Cardiac septum (tissue), 1 donor: Measurements from ENCODE around the gene CRYBA1. TPM values are rescaled to one million over a fixed set of nuclear protein-coding genes. Genes with fewer than 3 reads are reported as not detected.
"Not testable (repeated sequence)": the region's sequence is repeated elsewhere in the genome, so short reads cannot be mapped to it uniquely, and the experiment has no call there.

Experiments
- DNase-seq: peaks from one replicate; pipeline ENCODE4 v3.0.0-alpha.2; 2020; ENCODE audit warnings: low spot score
- intact Hi-C: fragments of 100-400 bp; cut with DNase I; formaldehyde crosslinking; loops from one replicate; pipeline ENCODE4 v1.14.0; 2022
- long read RNA-seq: library from polyadenylated mRNA; unstranded; transcript quantifications from one replicate; pipeline ENCODE4 v2.0.0, GENCODE V29; 2021
- total RNA-seq: library from RNA; stranded (reverse); fragmentation: NEBNext Ultra II Directional; extraction: Animal tissue kit (Norgen Biotek cat#: 25700); gene quantifications from one replicate; pipeline ENCODE4 v1.2.1, GENCODE V29; 2021
- donor health status: DM: no; HTN: no; CAD: no.

CRYBA1 gene, protein sequence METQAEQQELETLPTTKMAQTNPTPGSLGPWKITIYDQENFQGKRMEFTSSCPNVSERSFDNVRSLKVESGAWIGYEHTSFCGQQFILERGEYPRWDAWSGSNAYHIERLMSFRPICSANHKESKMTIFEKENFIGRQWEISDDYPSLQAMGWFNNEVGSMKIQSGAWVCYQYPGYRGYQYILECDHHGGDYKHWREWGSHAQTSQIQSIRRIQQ
- total RNA-seq: not detected
- long read RNA-seq: 0 reads

DNA sequence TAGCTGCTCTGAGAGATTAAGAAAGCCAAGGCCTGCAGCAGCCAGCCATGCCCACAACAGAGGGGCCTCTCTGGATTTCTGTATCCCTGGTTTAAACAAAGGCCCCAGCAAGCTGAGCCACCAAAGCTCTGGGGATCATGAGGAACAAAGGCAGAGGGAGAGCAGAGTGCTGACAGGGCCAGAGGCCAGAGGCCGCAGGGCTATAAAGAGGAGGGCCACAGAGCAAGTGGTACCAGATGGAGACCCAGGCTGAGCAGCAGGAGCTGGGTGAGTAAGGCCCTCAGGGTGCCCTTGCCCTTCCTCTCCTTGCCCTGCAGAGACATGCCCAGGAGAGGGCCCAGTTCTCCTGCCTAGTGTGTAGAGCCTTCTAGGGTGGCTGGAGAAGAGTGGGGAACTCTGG, at the start of gene CRYBA1:
TSS of gene CRYBA1 (plus strand) at position 232 of the 400 bp plus-strand sequence. CDS start at position 237, 5 bp downstream.
- no peak for DNase-seq
- intact Hi-C loops: no loop called here

GRCh38 chr17:29197516-29198272, 49.0 kb upstream of the CRYBA1 start:
- intact Hi-C loops: no loop called here

DNA sequence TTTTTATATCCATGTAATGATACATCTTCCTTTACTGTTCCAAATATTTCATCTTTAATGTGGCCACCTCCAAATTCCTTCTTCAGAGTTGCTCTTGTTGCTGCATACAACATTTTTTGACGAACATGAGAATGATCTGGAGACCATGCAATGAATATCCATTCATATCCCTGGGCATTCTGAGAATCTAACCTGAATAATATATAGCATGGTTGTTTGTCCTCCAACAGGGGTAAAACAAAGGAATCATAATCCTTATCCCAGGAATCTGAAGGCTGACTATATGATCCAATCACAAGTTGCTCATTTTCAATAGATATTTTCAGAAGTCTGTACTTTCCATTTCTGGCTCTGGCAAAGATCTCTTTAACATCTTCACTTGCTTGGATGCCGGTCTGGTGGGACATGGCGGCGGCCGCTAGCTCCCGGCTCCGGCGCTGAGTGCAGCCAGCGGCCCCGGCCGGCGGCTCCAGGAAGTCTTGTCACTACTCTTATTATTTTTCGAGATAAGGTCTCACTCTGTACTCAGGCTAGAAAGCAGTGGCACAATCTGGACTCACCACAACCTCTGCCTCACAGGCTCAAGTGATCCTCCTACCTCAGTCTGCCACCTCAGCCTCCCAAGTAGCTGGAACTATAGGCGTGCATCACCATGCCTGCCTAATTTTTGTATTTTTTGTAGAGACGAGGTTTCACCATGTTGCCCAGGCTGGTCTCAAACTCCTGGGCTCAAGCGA, 42.4 kb upstream of the CRYBA1 start:
- DNase-seq, intact Hi-C loops: not testable (repeated sequence)

More at GRCh38 chr17:29197516-29198272, 49.0 kb upstream of the CRYBA1 start:
- DNase-seq: no peak

DNA sequence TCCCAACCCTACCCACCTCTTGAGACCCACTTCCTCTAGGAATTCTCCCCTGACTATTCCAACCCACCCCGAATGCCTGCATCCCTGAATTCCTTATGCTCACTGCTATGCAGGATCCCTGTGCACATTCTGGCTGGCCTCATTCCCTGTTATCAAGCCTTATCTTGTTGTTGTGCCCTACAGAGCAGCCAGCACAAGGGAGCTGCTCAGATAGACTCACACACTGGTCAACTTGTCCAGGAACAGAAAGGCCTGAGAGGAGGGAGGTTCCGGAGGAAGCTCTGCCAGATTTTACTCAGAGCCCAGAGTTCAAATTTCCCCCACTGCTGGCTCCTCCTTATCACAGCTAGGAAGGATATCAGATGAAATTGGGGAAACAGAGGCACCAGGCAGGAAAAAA, 41.6 kb upstream of the CRYBA1 start:
- intact Hi-C loops: no loop called here
- DNase-seq: no peak

GRCh38 chr17:29207975-29208374, 38.7 kb upstream of the CRYBA1 start:
- no peak for DNase-seq
- intact Hi-C loops: no loop called here

DNA sequence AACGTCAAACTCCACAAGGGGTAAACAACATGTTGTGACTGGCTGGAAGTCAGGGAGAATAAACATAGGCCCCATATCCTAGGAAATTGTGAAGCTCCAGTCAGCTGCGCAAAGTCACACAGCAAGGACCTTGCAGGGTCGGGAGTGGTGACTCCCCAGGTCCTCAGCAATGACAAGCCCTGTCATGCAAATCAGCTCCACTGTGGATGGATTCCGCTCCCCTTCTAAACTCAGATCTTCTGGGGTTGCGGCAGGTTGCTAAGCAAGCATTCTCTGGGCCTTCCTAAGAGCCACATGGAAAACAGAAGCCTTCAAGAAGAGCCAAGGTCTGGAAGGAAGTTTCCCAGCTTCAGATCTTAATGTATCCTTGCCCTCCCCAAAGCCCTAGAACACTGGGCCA, 37.6 kb upstream of the CRYBA1 start:
- intact Hi-C loops: no loop called here
- DNase-seq: no peak

- no peak for DNase-seq
These were observed 35.8 kb upstream of the CRYBA1 start for GRCh38 chr17:29210879-29211278.

GRCh38 chr17:29212094-29212631, 34.5 kb upstream of the CRYBA1 start:
- intact Hi-C loops: loop anchor here (10.0 kb wide), 1 partner anchor 83 kb away; the partner anchor contains the start of gene NUFIP2
- DNase-seq: no peak

More at GRCh38 chr17:29210879-29211278, 35.8 kb upstream of the CRYBA1 start:
- intact Hi-C loops: loop anchor here (10.0 kb wide), 1 partner anchor 84 kb away; the partner anchor contains the start of gene NUFIP2

- intact Hi-C loops: loop anchor here (10.0 kb wide), 1 partner anchor 82 kb away; the partner anchor contains the start of gene NUFIP2
- DNase-seq: no peak
These were observed 34.0 kb upstream of the CRYBA1 start for GRCh38 chr17:29212681-29213121.

DNA sequence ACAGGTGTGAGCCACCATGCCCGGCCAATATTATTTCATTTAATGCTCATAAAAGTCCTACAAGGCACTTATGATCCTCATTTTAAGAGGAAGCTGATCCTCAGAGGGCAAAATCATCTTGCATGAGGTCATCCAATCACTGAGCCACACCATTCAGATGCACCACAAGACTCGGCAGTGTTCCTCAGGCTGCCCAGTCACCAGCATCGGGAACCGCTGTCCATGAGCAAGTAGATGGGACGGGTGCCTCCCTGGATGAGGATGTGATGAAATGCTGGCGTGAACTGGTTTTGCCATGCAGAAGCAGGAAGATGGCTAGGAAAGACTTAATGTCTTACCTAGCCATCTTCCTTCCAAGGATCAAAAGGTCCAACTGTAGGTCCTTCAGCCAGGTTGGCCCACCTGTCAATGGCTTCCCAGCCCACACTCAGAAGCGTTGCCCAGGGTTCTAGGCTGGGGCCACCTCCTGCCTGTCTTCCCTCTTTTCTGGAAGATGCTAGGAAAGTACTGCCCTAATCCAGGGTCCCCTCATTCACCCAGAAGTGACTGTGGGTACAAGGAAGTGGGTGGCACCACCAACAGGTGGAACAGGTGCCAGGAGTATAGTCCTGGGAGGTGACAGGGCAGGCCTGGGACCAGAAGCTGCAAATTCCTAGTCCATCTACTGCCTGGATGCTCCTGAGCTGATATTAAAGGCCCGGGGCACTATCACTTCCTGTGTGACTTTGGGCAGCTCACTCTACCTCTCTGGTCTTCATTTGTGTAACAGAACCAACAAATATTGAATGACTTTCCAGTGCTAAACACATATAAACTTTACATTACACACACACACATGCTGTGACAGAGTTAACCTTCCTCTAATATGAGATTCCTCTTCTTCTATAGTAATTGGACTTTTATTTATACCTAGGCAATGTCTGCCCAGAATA, 32.2 kb upstream of the CRYBA1 start:
- DNase-seq: no peak
- intact Hi-C loops: loop anchor here (10.0 kb wide), 1 partner anchor 80 kb away; the partner anchor contains the start of gene NUFIP2

- intact Hi-C loops: loop anchor here (10.0 kb wide), 1 partner anchor 80 kb away; the partner anchor contains the start of gene NUFIP2
These were observed 31.5 kb upstream of the CRYBA1 start for GRCh38 chr17:29215174-29215573.

DNA sequence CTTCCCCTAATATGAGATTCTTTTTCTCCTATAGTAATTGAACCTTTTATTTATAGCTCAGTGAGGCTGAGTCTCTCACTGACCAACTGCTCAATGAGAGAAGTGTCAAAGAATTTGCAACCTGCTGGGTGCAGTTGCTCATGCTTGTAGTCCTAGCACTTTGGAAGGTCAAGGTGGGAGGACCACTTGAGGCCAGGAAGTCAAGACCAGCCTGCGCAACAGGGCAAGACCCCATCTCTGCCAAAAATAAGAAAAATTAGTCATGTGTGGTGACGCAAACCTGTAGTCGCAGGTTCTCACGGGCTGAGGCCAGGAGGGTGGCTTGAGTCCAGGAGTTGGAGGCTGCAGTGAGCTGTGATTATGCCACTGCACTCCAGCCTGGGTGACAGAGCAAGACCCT, 30.9 kb upstream of the CRYBA1 start:
- intact Hi-C loops: loop anchor here (10.0 kb wide), 1 partner anchor 79 kb away; the partner anchor contains the start of gene NUFIP2

More at GRCh38 chr17:29215174-29215573, 31.5 kb upstream of the CRYBA1 start:
- no peak for DNase-seq

GRCh38 chr17:29216181-29216580, 30.5 kb upstream of the CRYBA1 start:
- no peak for DNase-seq
- intact Hi-C loops: loop anchor here (10.0 kb wide), 1 partner anchor 79 kb away; the partner anchor contains the start of gene NUFIP2

More for the DNA sequence above, 30.9 kb upstream of the CRYBA1 start:
- DNase-seq: no peak

DNA sequence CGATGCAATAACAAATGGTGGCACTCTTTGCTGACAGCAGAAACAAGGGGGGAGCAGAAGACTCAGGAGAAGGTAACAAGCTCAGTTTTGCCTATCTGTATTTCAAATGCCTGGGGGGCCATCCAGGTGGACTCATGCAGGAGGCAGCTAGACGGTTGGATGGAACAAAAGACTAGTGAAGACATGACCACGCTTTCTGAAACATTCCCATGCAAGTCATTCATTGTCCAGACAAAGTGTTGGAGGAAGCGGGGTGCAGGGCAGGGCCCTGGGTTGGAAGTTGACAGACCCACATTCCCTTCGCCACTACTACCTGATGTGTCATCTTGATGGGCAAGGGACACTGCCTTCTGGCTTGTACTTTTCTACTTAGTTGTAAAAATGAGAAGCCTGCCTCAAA, 29.8 kb upstream of the CRYBA1 start:
- intact Hi-C loops: loop anchor here (10.0 kb wide), 1 partner anchor 78 kb away; the partner anchor contains the start of gene NUFIP2
- no peak for DNase-seq

GRCh38 chr17:29219378-29220047, 27.1 kb upstream of the CRYBA1 start:
- intact Hi-C loops: loop anchor here (2.0 to 10.0 kb wide), 3 partner anchors 71 to 95 kb away; partner anchors contain the start of gene NUFIP2
- DNase-seq: peak; percentile 80

GRCh38 chr17:29221338-29221737, 25.3 kb upstream of the CRYBA1 start:
- DNase-seq, intact Hi-C loops: not testable (repeated sequence)

GRCh38 chr17:29225396-29225795, 21.3 kb upstream of the CRYBA1 start:
- DNase-seq: no peak
- intact Hi-C loops: no loop called here

DNA sequence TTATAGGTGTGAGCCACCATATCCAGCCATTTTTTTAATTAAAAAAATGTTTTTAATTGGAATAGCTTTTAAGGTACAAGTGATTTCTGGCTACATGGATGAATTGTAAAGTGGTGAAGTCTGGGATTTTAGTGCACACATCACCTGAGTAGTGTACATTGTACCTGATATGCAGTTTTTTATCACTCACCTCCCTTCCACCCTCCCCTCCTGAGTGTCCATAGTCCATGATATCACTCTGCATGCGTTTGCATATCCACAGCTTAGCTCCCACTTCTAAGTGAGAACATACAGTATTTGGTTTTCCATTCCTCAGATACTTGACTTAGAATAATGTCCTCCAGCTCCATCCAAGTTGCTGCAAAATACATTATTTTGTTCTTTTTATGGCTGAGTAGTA, 13.4 kb upstream of the CRYBA1 start:
- no peak for DNase-seq
- intact Hi-C loops: no loop called here
